HTR-8/SVneo (cell line): ENCODE results near the gene QSOX1.

Experiments used
- DNase-seq: peaks from one replicate; pipeline ENCODE4 v3.0.0; 2011; ENCODE audit warnings: low spot score, mixed read lengths; ENCODE audit not compliant: insufficient read length
- FAIRE-seq: peaks from 2 replicates; lab custom pipeline; 2011; peaks lifted over from hg19 to GRCh38; lab: Jason Lieb, UNC

Gene QSOX1

DNA sequence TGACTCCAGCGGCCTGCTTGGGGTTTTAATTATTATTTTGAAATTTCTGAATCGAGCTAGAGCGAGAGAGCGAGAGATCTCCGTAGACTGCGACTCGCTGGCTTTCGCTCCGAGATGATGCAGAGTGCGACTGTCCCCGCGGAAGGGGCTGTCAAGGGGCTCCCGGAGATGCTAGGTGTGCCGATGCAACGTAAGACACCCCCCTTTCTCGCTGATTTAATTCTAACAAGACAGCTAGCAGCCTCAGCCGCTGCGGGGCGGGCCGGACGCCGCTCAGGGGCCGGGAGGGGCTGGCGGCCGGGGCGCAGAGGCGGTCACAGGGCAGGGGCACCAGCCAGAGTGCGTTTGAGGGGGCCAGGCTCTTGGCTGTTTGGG lies 75.7 kb downstream of the QSOX1 start:
- FAIRE-seq (no peak), DNase-seq (no peak)

GRCh38 chr1:180230791-180231505 lies 76.3 kb downstream of the QSOX1 start:
- DNase-seq: peak; percentile 62
- FAIRE-seq: peak; percentile 42

GRCh38 chr1:180231506-180231921 lies 76.8 kb downstream of the QSOX1 start:
- DNase-seq (peak; percentile 59), FAIRE-seq (peak; percentile 48)

DNA sequence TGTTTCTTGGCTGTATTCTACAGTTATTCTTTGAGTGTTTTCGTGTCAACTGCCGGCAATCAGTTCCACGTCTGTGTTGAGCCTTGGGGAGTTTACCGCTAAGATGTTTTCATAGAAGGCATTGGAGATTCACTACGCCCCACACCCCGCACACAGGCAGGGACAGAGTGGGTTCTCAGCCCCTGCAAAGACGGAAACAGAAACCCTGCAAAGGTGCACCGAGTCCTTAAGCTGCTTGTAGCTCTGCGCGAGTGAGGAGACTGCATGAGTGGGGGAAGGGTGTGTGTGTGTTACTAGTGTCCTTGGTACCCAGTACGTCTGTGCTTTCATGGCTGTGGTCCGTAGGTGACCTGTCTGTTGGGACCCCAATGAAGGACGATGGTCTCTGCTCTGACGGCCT lies 77.3 kb downstream of the QSOX1 start:
- FAIRE-seq: no peak
- DNase-seq: no peak

DNA sequence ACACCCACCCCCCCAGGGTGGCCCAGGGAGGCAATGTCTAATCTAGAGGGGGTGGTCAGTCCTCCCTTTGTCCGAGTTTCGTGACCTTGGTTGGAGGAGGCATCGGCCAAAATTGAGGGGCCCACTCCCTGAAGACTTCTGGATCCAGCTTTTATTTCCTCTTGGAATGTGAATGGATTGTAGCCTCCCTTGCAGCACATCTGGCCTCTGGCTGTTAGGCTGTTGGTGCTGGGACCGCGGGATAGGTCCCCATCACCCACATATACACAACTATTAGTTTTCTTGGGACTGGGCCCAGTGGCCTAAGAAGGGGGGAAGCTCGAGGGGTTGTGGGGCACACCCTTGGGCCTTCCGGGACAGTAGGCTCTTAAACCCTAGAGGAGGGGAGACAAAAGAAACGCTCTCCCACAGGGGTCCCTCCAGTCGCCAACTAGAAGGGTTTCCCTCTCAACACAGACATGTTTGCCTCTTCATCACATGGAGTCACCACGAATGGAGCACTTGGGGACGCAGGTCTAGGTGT lies 77.9 kb downstream of the QSOX1 start:
- DNase-seq (no peak), FAIRE-seq (no peak)

DNA sequence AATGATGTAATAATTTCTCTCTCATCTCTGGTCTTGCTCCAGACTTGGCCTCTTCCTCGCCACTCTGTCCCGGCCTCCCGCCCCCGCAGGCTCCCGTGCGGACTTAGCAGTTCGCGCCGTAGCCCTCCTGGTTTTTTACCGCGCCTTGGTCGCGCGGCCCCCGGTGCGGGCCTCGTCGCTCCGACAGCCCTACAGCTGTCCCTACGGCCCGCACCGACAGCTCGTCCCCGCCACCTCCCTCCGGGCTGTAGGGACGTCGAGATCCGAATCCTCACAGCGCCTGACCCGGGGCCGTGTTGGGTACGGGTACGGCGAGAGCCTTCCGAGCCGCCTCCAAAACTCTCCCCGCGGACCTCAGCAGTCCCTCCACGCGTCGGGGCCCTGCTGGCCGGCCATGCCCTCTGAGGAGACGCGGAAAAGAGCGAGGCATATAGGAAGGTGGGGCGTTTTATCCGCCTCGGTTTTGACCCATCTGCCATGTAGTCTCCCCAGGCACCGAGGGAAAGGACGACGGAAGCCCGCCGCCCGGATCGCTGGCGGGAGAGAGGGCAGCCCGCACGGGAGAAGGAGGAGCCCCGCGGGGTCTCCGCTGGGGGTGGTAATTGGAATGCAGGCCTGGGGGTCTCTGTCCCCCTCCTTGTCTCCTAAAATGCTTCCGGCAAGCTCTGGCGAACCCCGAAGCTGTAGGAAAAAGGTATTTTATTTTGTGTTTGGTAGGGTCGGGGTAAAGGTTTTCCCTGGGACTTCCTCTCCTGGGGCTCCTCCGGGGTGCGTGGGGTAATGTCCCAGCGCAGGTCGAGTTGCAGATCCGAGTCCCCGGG lies 78.7 kb downstream of the QSOX1 start:
- no peak for FAIRE-seq
- DNase-seq: no peak

DNA sequence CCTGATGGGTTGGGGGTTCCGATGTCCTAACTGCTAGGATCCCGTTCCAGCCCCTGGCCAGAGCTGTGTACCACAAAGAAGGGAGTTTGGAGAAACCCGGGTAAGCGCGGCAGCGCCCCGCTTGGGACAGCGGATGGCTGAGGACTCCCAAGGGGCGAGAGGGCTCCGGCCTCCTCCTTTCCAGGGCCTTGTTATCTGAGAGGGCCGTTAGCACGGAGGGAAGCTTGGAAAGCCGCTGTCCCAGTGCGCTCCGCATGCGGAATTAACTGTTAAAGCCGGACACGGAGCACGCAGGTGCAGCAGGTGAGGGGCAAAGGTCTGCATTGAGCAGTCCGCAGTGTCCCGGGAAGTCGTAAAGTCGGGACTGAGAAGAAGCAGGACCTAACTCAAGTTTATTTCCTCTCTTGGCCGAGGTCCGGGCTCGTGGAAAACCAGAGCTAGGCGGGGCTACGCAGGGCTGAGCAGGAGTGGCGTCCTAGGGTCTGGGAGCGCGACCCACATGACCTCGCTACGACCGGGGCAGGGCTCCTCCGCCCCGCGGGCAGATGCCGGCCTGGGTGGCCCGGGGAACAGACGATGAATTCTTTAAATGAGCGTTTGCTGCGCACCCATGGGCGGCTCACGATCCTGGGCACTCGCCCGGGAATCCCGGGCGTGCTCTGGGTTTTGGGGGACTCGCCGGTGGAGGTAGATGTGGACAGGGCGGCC lies 79.9 kb downstream of the QSOX1 start:
- no peak for FAIRE-seq
- DNase-seq: no peak

- DNase-seq: no peak
- no peak for FAIRE-seq
Measured at GRCh38 chr1:180235077-180235501, 80.4 kb downstream of the QSOX1 start.

- DNase-seq: no peak
- no peak for FAIRE-seq
Measured at GRCh38 chr1:180235502-180236239, 81.0 kb downstream of the QSOX1 start.

GRCh38 chr1:180236698-180237509 lies 82.2 kb downstream of the QSOX1 start:
- FAIRE-seq: no peak
- no peak for DNase-seq

GRCh38 chr1:180237869-180238476 lies 83.3 kb downstream of the QSOX1 start:
- DNase-seq (no peak), FAIRE-seq (no peak)

DNA sequence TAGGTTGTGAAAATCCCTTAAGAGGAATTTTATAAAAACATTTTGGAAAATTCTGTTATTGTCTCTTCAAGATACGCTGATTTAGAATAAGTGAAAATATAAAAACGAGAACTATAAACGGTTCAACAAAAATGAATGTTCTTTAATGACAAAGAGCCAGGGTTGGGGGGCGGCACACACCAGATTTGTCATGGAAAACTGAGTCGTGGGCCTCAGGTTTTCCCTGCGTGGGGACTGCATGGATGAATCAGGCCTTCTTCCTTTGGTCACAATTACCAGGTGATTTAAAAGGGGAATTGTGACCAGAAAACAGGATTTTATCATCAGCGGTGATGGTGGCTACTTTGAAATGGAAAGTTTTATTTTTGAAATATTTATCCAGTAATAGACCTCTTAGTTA lies 84.0 kb downstream of the QSOX1 start:
- FAIRE-seq (no peak), DNase-seq (no peak)

DNA sequence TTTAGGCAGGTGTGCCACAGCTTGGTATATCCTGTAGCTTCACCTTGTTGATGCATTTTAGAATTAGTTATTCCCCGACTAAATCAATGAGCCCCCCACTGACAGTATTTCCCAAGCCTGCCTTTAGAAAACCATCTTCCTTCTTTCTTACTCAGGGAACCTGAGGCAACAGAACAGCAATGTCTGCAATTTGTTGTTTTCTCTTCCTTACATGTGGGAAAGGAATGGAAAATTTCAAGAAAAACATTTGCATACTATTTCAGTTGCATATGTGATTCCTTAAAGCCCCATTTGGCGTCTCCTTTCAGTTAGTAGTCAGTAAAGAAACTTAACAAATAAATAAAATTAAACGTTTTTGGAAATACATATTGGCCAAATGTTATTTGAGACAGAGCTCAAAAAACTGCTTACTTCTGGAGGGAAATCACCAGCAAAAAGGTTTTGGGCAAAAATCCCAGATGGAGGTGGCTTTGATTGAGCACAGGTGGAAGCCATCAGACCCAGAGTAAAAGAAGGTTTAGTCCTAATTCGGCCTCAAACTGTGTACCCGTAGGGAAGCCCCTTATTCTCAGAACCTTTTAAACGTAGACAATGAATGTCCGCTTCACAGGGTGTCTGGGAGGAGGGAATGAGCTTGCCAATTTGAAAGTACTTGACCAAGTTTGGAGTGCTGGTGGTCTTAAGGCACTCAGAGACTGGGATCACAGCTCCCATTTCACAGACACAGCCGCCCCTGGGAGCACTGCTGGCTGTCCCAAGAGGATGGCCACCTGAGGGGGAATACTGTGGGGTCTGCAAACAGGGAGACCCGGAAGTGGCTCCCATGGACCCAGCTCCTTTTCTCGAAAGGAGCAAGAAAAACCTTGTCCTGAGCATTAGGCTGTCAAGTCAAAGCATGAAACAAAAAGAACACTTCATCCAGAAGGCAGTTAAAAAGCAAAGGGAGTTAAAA lies 84.8 kb downstream of the QSOX1 start:
- no peak for FAIRE-seq
- no peak for DNase-seq

DNA sequence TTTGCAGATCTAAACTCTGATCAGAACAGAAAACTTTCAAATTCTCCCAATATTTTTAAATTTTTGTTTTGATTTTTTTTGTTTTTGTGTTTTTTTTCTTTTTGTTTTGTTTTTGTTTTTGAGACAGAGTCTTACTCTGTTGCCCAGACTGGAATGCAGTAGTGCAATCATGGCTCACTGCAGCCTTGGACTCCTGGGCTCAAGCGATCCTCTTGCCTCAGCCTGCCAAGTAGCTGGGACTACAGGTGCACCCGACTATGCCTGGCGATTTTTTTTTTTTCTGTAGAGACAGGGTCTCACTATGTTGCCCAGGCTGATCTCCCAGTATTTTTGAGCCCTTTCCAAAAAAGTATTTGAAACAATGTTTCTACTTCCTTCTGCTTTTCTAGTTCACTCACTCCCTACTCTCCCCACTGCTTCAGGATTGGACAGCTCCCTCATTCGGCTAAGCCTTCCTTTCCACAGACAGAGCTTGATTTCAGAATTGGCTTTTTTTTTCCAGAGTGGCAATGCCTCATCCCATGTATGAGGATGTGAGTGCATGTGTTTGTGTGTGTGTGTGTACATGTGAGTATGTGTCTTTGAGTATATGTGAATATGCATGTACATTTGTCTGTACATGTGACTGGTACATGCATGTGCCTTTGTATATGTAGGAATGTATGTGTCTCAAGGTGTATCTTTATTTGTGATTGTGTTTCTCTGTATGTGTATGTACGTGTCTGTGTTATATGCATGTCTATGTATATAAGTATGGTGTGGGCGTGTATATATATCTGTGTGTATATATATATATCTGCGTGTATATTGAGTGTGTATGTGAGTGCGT lies 87.3 kb downstream of the QSOX1 start:
- FAIRE-seq (peak; percentile 48), DNase-seq (no peak)

DNA sequence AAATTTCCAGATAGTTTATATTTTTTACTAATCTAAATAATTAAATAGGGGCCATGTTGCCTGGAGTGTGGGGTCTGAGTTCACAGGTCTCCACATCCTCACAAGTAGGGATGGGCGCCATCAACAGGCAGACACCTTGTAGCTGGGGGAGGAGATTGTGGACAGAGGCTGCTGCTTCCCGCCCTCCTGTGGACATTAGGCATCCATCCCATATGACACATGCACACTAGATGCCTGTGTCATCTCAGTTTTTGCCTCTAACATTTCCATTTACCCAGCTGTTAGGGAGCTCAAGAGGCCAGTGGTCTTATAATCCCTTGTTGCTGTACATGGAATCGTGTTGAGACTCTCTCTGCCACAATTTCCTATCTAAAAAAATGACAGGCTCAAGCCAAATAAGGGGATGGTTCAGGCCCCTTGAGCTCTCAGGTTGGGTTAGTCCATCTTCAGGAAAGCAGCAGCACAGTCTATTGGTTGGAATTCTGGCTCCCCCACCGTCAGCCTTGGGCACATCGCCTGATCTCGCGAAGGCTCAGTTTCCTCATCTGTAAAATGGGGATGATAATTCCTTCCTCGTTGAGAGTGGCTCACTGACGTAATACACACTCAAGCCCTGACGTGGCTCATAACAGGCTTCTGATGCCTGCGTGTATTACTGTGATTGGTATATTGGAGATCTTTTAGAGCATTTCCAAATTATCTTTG lies 89.0 kb downstream of the QSOX1 start:
- DNase-seq: no peak

DNA sequence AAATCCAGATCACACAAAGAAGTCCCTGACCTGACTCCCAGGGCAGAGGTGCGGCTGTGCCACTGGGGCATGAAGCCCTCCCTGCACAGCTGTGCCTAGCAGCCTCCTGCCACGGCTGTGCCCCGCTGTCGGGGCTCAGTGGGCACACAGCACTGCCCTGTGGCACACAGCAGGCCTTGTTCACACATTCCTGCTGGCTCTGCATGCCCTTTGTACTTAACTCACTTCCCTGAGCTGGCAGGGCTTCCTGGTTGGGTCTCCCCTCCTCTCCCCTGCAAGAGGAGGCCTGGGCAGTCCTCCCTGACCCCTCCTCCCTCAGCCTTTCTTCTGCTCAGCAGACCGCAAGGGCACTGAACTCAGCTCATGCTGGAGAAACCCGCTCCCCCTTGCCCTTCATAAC lies 90.2 kb downstream of the QSOX1 start:
- FAIRE-seq (no peak), DNase-seq (no peak)

More for the DNA sequence above, 89.0 kb downstream of the QSOX1 start:
- FAIRE-seq: no peak
